Measurements from ENCODE around the gene CAPN7.

Gene CAPN7

GRCh38 chr3:15276028-15276724 is 70.1 kb downstream of the CAPN7 start:
- TF ChIP-seq CTCF (IDR thresholded peaks at IDR 0.05; ENCODE audit: unreplicated experiment in 3 of 3): no peak
- Mint-ChIP-seq H3K27ac (peak overlapping the region in 1 of 3 experiments; percentile 1), H3K4me3 (no peak overlapping the region), H3K9me3 (no peaks in the 10 kb centered on the region), H3K27me3 (ENCODE audit: low read depth) (no peaks in the 10 kb centered on the region), H3K36me3 (ENCODE audit: low read depth) (no peaks in the 10 kb centered on the region), H3K4me1 (peaks cover 7% of the 10 kb centered on the region)

GRCh38 chr3:15277861-15278500 is 71.9 kb downstream of the CAPN7 start:
- H3K9me3 Mint-ChIP-seq: no peaks in the 10 kb centered on the region
- no peak for TF ChIP-seq CTCF (IDR thresholded peaks at IDR 0.05; ENCODE audit: unreplicated experiment in 3 of 3)
- no peaks in the 10 kb centered on the region for H3K27me3 Mint-ChIP-seq (ENCODE audit: low read depth)
- no peak overlapping the region for H3K27ac Mint-ChIP-seq
- H3K36me3 Mint-ChIP-seq (ENCODE audit: low read depth): no peaks in the 10 kb centered on the region
- peaks cover 7% of the 10 kb centered on the region for H3K4me1 Mint-ChIP-seq
- H3K4me3 Mint-ChIP-seq: no peak overlapping the region

- H3K27ac Mint-ChIP-seq: no peak overlapping the region
- no peaks in the 10 kb centered on the region for H3K36me3 Mint-ChIP-seq (ENCODE audit: low read depth)
- TF ChIP-seq CTCF (IDR thresholded peaks at IDR 0.05; ENCODE audit: unreplicated experiment in 3 of 3): no peak
- H3K4me1 Mint-ChIP-seq: peaks cover 3% of the 10 kb centered on the region
- no peaks in the 10 kb centered on the region for H3K27me3 Mint-ChIP-seq (ENCODE audit: low read depth)
- no peak overlapping the region for H3K4me3 Mint-ChIP-seq
- no peaks in the 10 kb centered on the region for H3K9me3 Mint-ChIP-seq
Measured at GRCh38 chr3:15279205-15279604, 73.2 kb downstream of the CAPN7 start.

- Mint-ChIP-seq H3K27ac (no peak overlapping the region), H3K9me3 (no peaks in the 10 kb centered on the region), H3K4me1 (peaks cover 7% of the 10 kb centered on the region), H3K36me3 (ENCODE audit: low read depth) (no peaks in the 10 kb centered on the region), H3K4me3 (no peak overlapping the region), H3K27me3 (ENCODE audit: low read depth) (no peaks in the 10 kb centered on the region)
- no peak for TF ChIP-seq CTCF (IDR thresholded peaks at IDR 0.05; ENCODE audit: unreplicated experiment in 3 of 3)
Measured at GRCh38 chr3:15279671-15280402, 73.8 kb downstream of the CAPN7 start.

- Mint-ChIP-seq H3K4me1 (peaks cover 17% of the 10 kb centered on the region), H3K27ac (no peak overlapping the region), H3K27me3 (ENCODE audit: low read depth) (no peaks in the 10 kb centered on the region), H3K9me3 (no peaks in the 10 kb centered on the region), H3K36me3 (ENCODE audit: low read depth) (no peaks in the 10 kb centered on the region), H3K4me3 (no peak overlapping the region)
- no peak for TF ChIP-seq CTCF (IDR thresholded peaks at IDR 0.05; ENCODE audit: unreplicated experiment in 3 of 3)
Measured at GRCh38 chr3:15280853-15281532, 74.9 kb downstream of the CAPN7 start.

All from nephron (organoid).